Stimulated activated CD8-positive, alpha-beta memory T cell treated with anti-CD3 and anti-CD28 coated beads, Interleukin-7, amount 100 ng/mL, for 48 hours (primary cell): Measurements from ENCODE around the gene GNLY.
"Not testable (repeated sequence)": the region's sequence is repeated elsewhere in the genome, so short reads cannot be mapped to it uniquely, and the experiment has no call there.

Experiments used
- DNase-seq, 2 donors: peaks; one replicate each; pipeline ENCODE4 v3.0.0-alpha.2; 2020; ENCODE audit warnings: low read depth in 1 of 2; ENCODE audit errors: extremely low read depth in 1 of 2

GNLY gene

GRCh38 chr2:85706599-85707296 is 12.6 kb downstream of the GNLY start:
- DNase-seq: no peak

GRCh38 chr2:85707304-85707703 is 13.1 kb downstream of the GNLY start:
- peak in 1 of 2 donors; percentile 56 for DNase-seq

GRCh38 chr2:85708641-85709040 is 14.5 kb downstream of the GNLY start:
- no peak for DNase-seq

- DNase-seq: no peak
These were observed 15.2 kb downstream of the GNLY start for GRCh38 chr2:85709401-85709811.

- DNase-seq: no peak
These were observed 16.8 kb downstream of the GNLY start for GRCh38 chr2:85710687-85711577.

GRCh38 chr2:85711578-85712060 is 17.5 kb downstream of the GNLY start:
- DNase-seq: no peak

- no peak for DNase-seq
These were observed 18.2 kb downstream of the GNLY start for GRCh38 chr2:85712336-85712735.

GRCh38 chr2:85712849-85713612 is 18.9 kb downstream of the GNLY start:
- DNase-seq: no peak

- no peak for DNase-seq
These were observed 19.7 kb downstream of the GNLY start for GRCh38 chr2:85713836-85714235.

GRCh38 chr2:85714421-85714820 is 20.3 kb downstream of the GNLY start:
- DNase-seq: not testable (repeated sequence)

GRCh38 chr2:85714841-85715240 is 20.7 kb downstream of the GNLY start:
- DNase-seq: no peak

GRCh38 chr2:85716346-85716914 is 22.3 kb downstream of the GNLY start:
- DNase-seq: no peak

- DNase-seq: no peak
These were observed 23.3 kb downstream of the GNLY start for GRCh38 chr2:85717308-85718008.

- no peak for DNase-seq
These were observed 23.8 kb downstream of the GNLY start for GRCh38 chr2:85718009-85718391.

GRCh38 chr2:85718885-85719492 is 24.8 kb downstream of the GNLY start:
- no peak for DNase-seq

GRCh38 chr2:85719609-85720240 is 25.6 kb downstream of the GNLY start:
- no peak for DNase-seq

GRCh38 chr2:85720533-85720932 is 26.4 kb downstream of the GNLY start:
- no peak for DNase-seq

GRCh38 chr2:85721641-85722040 is 27.5 kb downstream of the GNLY start:
- no peak for DNase-seq

GRCh38 chr2:85722519-85722918 is 28.4 kb downstream of the GNLY start:
- no peak for DNase-seq
